NAMALWA (cell line): ENCODE measurements around the gene ABTB2.
A peak's percentile ranks its signal among the peaks of the same experiment; 100 is the strongest.
"Not testable (repeated sequence)": the region's sequence is repeated elsewhere in the genome, so short reads cannot be mapped to it uniquely, and the experiment has no call there.

Source experiments
- DNase-seq: peaks from one replicate; pipeline ENCODE4 v3.0.0-alpha.2; 2015; ENCODE audit warnings: low spot score

The ABTB2 gene

GRCh38 chr11:34185926-34186841 is 171.6 kb downstream of the ABTB2 start:
- no peak for DNase-seq

- no peak for DNase-seq
Observed at GRCh38 chr11:34184505-34185015, 173.2 kb downstream of the ABTB2 start.

GRCh38 chr11:34183848-34184391 is 173.9 kb downstream of the ABTB2 start:
- DNase-seq: no peak

- DNase-seq: no peak
Observed at GRCh38 chr11:34182921-34183685, 174.7 kb downstream of the ABTB2 start.

- no peak for DNase-seq
Observed at GRCh38 chr11:34182425-34182824, 175.4 kb downstream of the ABTB2 start.

- no peak for DNase-seq
Observed at GRCh38 chr11:34181856-34182405, 175.9 kb downstream of the ABTB2 start.

GRCh38 chr11:34181251-34181650 is 176.6 kb downstream of the ABTB2 start:
- DNase-seq: no peak

GRCh38 chr11:34180814-34181165 is 177.0 kb downstream of the ABTB2 start:
- DNase-seq: not testable (repeated sequence)

GRCh38 chr11:34180040-34180813 is 177.6 kb downstream of the ABTB2 start:
- no peak for DNase-seq

GRCh38 chr11:34179026-34179675 is 178.7 kb downstream of the ABTB2 start:
- no peak for DNase-seq

GRCh38 chr11:34178209-34178821 is 179.5 kb downstream of the ABTB2 start:
- DNase-seq: no peak

GRCh38 chr11:34176751-34177209 is 181.0 kb downstream of the ABTB2 start:
- DNase-seq: no peak

GRCh38 chr11:34175284-34176019 is 182.4 kb downstream of the ABTB2 start:
- DNase-seq: no peak

- peak; percentile 75 for DNase-seq
Observed at GRCh38 chr11:34174412-34175041, 183.3 kb downstream of the ABTB2 start.

- DNase-seq: no peak
Observed at GRCh38 chr11:34173050-34173449, 184.8 kb downstream of the ABTB2 start.

- DNase-seq: no peak
Observed at GRCh38 chr11:34169686-34170085, 188.1 kb downstream of the ABTB2 start.

GRCh38 chr11:34168642-34169420 is 189.0 kb downstream of the ABTB2 start:
- no peak for DNase-seq

GRCh38 chr11:34167961-34168360 is 189.8 kb downstream of the ABTB2 start:
- no peak for DNase-seq
